Measurements from ENCODE around the gene PLA2G12A.

PLA2G12A gene

DNA sequence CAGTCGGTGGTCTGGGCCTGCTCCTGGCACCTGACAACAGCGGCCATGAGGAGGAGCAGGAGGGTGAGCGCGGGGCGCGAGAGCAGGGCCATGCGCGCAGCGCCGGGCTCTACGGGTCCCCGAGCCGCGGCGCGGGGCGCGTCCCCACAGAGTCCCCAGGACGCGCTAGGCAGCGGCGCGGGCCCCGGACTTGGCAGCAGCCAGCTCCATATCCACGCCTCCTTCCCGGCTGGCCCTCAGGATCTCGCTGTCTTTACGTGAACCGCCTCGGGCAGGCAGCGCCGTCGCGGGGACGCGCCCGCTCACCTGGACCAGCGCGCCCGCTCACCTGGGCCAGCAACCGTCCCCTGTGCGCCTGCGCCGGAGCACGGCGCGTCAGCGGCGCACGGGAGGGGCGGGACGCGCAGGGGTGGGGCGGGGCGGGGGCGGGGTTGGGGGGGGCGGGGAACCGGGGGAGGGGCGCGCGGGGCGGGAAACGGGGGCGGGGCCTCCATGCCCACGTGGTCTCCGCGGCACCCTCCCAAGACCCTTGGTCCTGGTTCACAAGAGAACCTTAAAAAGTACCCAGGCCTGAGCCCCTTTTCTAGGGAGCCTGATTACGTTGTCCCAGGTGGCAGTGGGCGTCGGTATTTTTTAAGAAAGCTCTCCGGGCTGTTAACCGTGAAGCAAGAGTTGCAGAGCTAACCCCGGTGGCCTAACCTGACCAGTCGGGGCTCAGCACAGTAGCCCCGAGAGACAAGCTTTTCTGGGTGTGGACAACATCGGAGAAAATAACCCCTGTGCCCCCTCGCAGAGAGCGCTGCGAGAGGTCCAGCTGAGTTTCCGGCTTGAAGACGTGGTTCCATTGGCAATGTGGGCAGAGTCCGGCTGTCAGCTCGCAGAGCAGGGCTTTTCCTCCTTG is at the start of gene PLA2G12A:
TSS of gene PLA2G12A (minus strand) at position 353 of the 901 bp plus-strand sequence. CDS start at position 92, 261 bp downstream.
- Histone ChIP-seq H3K27me3 (ENCODE audit: low read length) (no peaks in the 10 kb centered on the region), H3K36me3 (ENCODE audit: low read length) (no peaks in the 10 kb centered on the region), H2AFZ (ENCODE audit: low read depth, low read length, severe bottlenecking) (peak within 1 kb of the TSS; percentile 98), H3K9me3 (ENCODE audit: insufficient read depth, low read length) (no peaks in the 10 kb centered on the region), H3K9ac (ENCODE audit: low read length) (peak within 1 kb of the TSS; percentile 71), H3F3A (ENCODE audit: insufficient read depth) (no peaks in the 10 kb centered on the region), H3K9me2 (replicated peaks; ENCODE audit: insufficient read depth, low read length) (no peaks in the 10 kb centered on the region), H3K4me2 (ENCODE audit: low read depth, low read length, poor library complexity, severe bottlenecking) (peak within 1 kb of the TSS; percentile 87), H3K27ac (ENCODE audit: low read depth, low read length) (no peak within 1 kb of the TSS), H3K4me3 (ENCODE audit: insufficient read depth, low read length, poor library complexity, severe bottlenecking) (peak within 1 kb of the TSS; percentile 77), H3K79me2 (ENCODE audit: insufficient read depth, low read length) (peaks cover 16% of the 10 kb centered on the region), H4K20me1 (ENCODE audit: low read depth, low read length) (no peaks in the 10 kb centered on the region)
- TF ChIP-seq, protein P1, sequence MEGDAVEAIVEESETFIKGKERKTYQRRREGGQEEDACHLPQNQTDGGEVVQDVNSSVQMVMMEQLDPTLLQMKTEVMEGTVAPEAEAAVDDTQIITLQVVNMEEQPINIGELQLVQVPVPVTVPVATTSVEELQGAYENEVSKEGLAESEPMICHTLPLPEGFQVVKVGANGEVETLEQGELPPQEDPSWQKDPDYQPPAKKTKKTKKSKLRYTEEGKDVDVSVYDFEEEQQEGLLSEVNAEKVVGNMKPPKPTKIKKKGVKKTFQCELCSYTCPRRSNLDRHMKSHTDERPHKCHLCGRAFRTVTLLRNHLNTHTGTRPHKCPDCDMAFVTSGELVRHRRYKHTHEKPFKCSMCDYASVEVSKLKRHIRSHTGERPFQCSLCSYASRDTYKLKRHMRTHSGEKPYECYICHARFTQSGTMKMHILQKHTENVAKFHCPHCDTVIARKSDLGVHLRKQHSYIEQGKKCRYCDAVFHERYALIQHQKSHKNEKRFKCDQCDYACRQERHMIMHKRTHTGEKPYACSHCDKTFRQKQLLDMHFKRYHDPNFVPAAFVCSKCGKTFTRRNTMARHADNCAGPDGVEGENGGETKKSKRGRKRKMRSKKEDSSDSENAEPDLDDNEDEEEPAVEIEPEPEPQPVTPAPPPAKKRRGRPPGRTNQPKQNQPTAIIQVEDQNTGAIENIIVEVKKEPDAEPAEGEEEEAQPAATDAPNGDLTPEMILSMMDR (IDR thresholded peaks at IDR 0.05; ENCODE audit: insufficient read depth, low read length, poor library complexity, severe bottlenecking) = no peak
- TF ChIP-seq EZH2phosphoT487 (conservative IDR thresholded peaks at IDR 0.05; ENCODE audit: low read length) = no peak

DNA sequence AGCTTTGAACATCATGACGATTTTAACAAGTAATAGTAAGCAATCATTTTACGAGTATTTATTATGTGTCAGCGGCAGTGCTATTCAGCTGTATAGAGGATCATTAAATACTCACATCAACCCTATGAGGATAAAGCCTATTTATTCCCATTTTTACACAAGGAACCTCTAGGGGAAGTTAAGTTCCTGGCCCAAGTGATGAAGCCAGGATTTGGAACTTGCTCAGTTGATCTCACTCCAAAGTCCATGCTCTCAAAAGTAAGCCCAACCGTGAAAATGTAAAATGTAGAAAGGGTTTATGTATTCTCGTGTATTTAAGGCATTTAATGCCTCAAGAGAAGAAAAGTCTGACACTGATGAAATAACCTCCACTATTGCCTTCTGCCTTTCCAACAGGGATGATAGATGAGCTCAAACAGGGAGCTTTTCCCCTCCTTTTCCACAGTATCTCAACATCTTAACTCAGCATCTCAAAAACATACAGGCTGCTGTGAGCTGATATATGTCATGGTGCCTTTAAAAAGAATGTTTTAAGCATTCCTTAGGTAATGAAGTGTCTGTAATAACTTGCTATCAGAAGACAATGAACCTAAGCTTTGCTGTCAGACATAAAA is 35.0 kb upstream of the PLA2G12A start:
- Histone ChIP-seq H3K27me3 (ENCODE audit: low read length) (no peaks in the 10 kb centered on the region), H3K4me2 (ENCODE audit: low read depth, low read length, poor library complexity, severe bottlenecking) (no peak overlapping the region), H3K9me3 (ENCODE audit: insufficient read depth, low read length) (no peaks in the 10 kb centered on the region), H3K9me2 (replicated peaks; ENCODE audit: insufficient read depth, low read length) (no peaks in the 10 kb centered on the region), H2AFZ (ENCODE audit: low read depth, low read length, severe bottlenecking) (no peak overlapping the region), H3K79me2 (ENCODE audit: insufficient read depth, low read length) (no peaks in the 10 kb centered on the region), H3F3A (ENCODE audit: insufficient read depth) (no peaks in the 10 kb centered on the region), H4K20me1 (ENCODE audit: low read depth, low read length) (no peaks in the 10 kb centered on the region), H3K27ac (ENCODE audit: low read depth, low read length) (no peak overlapping the region), H3K36me3 (ENCODE audit: low read length) (no peaks in the 10 kb centered on the region), H3K9ac (ENCODE audit: low read length) (no peak overlapping the region), H3K4me3 (ENCODE audit: insufficient read depth, low read length, poor library complexity, severe bottlenecking) (no peak overlapping the region)
- TF ChIP-seq, protein P1 (IDR thresholded peaks at IDR 0.05; ENCODE audit: insufficient read depth, low read length, poor library complexity, severe bottlenecking) = no peak
- no peak for TF ChIP-seq EZH2phosphoT487 (conservative IDR thresholded peaks at IDR 0.05; ENCODE audit: low read length)

DNA sequence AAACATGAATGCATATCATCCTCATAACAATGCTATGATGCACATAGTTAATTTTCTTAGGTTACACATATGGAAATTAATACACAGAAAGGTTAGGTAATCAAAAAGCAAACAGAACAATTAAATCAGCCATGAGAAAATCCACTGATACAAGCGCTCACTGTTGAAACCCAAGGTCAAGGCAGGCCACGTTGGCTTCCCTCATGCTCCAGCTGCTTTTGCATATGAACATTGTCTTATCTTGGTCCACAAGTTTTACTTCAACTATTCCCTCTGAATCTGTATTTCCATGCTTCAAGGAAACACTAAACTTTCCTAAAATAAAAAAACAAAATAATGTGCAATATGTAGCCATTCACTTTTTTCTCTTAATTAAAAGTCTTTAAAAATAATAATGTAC is 34.5 kb upstream of the PLA2G12A start:
- no peaks in the 10 kb centered on the region for H3K79me2 ChIP-seq (ENCODE audit: insufficient read depth, low read length)
- H3K9ac ChIP-seq (ENCODE audit: low read length) = no peak overlapping the region
- H3F3A ChIP-seq (ENCODE audit: insufficient read depth) = no peaks in the 10 kb centered on the region
- H3K9me3 ChIP-seq (ENCODE audit: insufficient read depth, low read length) = no peaks in the 10 kb centered on the region
- H4K20me1 ChIP-seq (ENCODE audit: low read depth, low read length) = no peaks in the 10 kb centered on the region
- no peak overlapping the region for H3K4me3 ChIP-seq (ENCODE audit: insufficient read depth, low read length, poor library complexity, severe bottlenecking)
- H3K27ac ChIP-seq (ENCODE audit: low read depth, low read length) = no peak overlapping the region
- no peak overlapping the region for H2AFZ ChIP-seq (ENCODE audit: low read depth, low read length, severe bottlenecking)
- no peak overlapping the region for H3K4me2 ChIP-seq (ENCODE audit: low read depth, low read length, poor library complexity, severe bottlenecking)
- H3K27me3 ChIP-seq (ENCODE audit: low read length) = no peaks in the 10 kb centered on the region
- no peak for TF ChIP-seq EZH2phosphoT487 (conservative IDR thresholded peaks at IDR 0.05; ENCODE audit: low read length)
- TF ChIP-seq, protein P1 (IDR thresholded peaks at IDR 0.05; ENCODE audit: insufficient read depth, low read length, poor library complexity, severe bottlenecking) = no peak
- H3K36me3 ChIP-seq (ENCODE audit: low read length) = no peaks in the 10 kb centered on the region
- H3K9me2 ChIP-seq (replicated peaks; ENCODE audit: insufficient read depth, low read length) = no peaks in the 10 kb centered on the region

Measured in SU-DHL-6 (cell line).